ENCODE data around the gene GRID1.

The GRID1 gene

GRCh38 chr10:86202226-86202735 is 164.3 kb downstream of the GRID1 start:
- no peak for DNase-seq

- no peak for DNase-seq
Measured at GRCh38 chr10:86200867-86201266, 165.7 kb downstream of the GRID1 start.

- DNase-seq = no peak
Measured at GRCh38 chr10:86200269-86200668, 166.3 kb downstream of the GRID1 start.

GRCh38 chr10:86199041-86199440 is 167.6 kb downstream of the GRID1 start:
- DNase-seq = no peak

- no peak for DNase-seq
Measured at GRCh38 chr10:86198271-86198670, 168.3 kb downstream of the GRID1 start.

- no peak for DNase-seq
Measured at GRCh38 chr10:86197166-86197790, 169.3 kb downstream of the GRID1 start.

- no peak for DNase-seq
Measured at GRCh38 chr10:86195521-86196157, 171.0 kb downstream of the GRID1 start.

- no peak for DNase-seq
Measured at GRCh38 chr10:86194684-86195083, 171.9 kb downstream of the GRID1 start.

GRCh38 chr10:86193841-86194240 is 172.8 kb downstream of the GRID1 start:
- DNase-seq = no peak

GRCh38 chr10:86192691-86193090 is 173.9 kb downstream of the GRID1 start:
- no peak for DNase-seq

- DNase-seq = no peak
Measured at GRCh38 chr10:86192147-86192546, 174.4 kb downstream of the GRID1 start.

- no peak for DNase-seq
Measured at GRCh38 chr10:86191686-86192085, 174.9 kb downstream of the GRID1 start.

- no peak for DNase-seq
Measured at GRCh38 chr10:86191166-86191565, 175.4 kb downstream of the GRID1 start.

GRCh38 chr10:86190291-86190690 is 176.3 kb downstream of the GRID1 start:
- no peak for DNase-seq

GRCh38 chr10:86189891-86190290 is 176.7 kb downstream of the GRID1 start:
- DNase-seq = no peak

GRCh38 chr10:86188796-86189558 is 177.6 kb downstream of the GRID1 start:
- no peak for DNase-seq

GRCh38 chr10:86188326-86188725 is 178.3 kb downstream of the GRID1 start:
- DNase-seq = no peak

GRCh38 chr10:86187499-86188239 is 178.9 kb downstream of the GRID1 start:
- DNase-seq = no peak

GRCh38 chr10:86186633-86187032 is 180.0 kb downstream of the GRID1 start:
- DNase-seq = no peak

- DNase-seq = no peak
Measured at GRCh38 chr10:86182595-86182994, 184.0 kb downstream of the GRID1 start.

GRCh38 chr10:86182150-86182549 is 184.4 kb downstream of the GRID1 start:
- no peak for DNase-seq

- no peak for DNase-seq
Measured at GRCh38 chr10:86180861-86181260, 185.7 kb downstream of the GRID1 start.

- DNase-seq = no peak
Measured at GRCh38 chr10:86179961-86180360, 186.6 kb downstream of the GRID1 start.
